HepG2 (cell line): Measurements from ENCODE around the gene ITGAE. TPM values are rescaled to one million over a fixed set of nuclear protein-coding genes. Genes with fewer than 3 reads are reported as not detected.

Experiments used
- CCDC6 ChIP-seq: sonication (generic); formaldehyde crosslinking; IDR thresholded peaks from 2 replicates; pipeline ENCODE4 v1.8.1; 2022; ENCODE audit warnings: mild to moderate bottlenecking, missing genetic modification reagents, moderate library complexity
- MED13 ChIP-seq: sonication (generic); formaldehyde crosslinking; IDR thresholded peaks from 2 replicates; pipeline ENCODE4 v1.5.0; 2020; ENCODE audit warnings: missing genetic modification reagents
- MLXIP ChIP-seq: sonication (generic); formaldehyde crosslinking; IDR thresholded peaks from 2 replicates; pipeline ENCODE4 v1.9.0; 2021; ENCODE audit warnings: missing genetic modification reagents, borderline replicate concordance
- RBAK ChIP-seq: sonication (generic); formaldehyde crosslinking; IDR thresholded peaks from 2 replicates; pipeline ENCODE4 v1.5.1; 2020; ENCODE audit warnings: mild to moderate bottlenecking, missing genetic modification reagents
- RERE ChIP-seq: IDR thresholded peaks from 2 replicates; pipeline ENCODE4 v1.6.1; 2016; ENCODE audit warnings: low read depth, missing genetic modification reagents, missing compliant biosample characterization
- ZNF30 ChIP-seq: sonication (generic); formaldehyde crosslinking; IDR thresholded peaks from 2 replicates; pipeline ENCODE4 v1.5.0; 2020; ENCODE audit warnings: mild to moderate bottlenecking, missing genetic modification reagents
- ZNF607 ChIP-seq: sonication (generic); formaldehyde crosslinking; IDR thresholded peaks from 2 replicates; pipeline ENCODE4 v1.5.1; 2020; ENCODE audit warnings: missing genetic modification reagents, mild to moderate bottlenecking, borderline replicate concordance
- polyA plus RNA-seq, 8 experiments: library from polyadenylated mRNA; depleted of rRNA in 3 of 8; stranded (reverse) in 7 of 8; unstranded in 1 of 8; fragments of >200 nt; fragmentation: Illumina TruSeq in 4 of 8; extraction: Trizol in 4 of 8; gene quantifications; 2 replicates each; pipeline versions ENCODE4 v1.2.1 to v1.2.3, GENCODE V29; 2011 to 2016; ENCODE audit warnings: low read depth in 4 of 8, missing spikeins in 1 of 8, mixed read lengths in 1 of 8; ENCODE audit not compliant: insufficient read depth in 1 of 8
- total RNA-seq, 5 experiments: library from RNA; depleted of rRNA; stranded (reverse); fragments of >200 nt; fragmentation: Illumina TruSeq; extraction: Trizol; gene quantifications; 2 replicates each; pipeline ENCODE4 v1.2.3, GENCODE V29; 2016; ENCODE audit warnings: low read depth in 1 of 5
- TF ChIP-seq, protein P1 (sequence below): sonication (generic); formaldehyde crosslinking; IDR thresholded peaks from 2 replicates; pipeline ENCODE4 v1.4.0; 2020; ENCODE audit warnings: mild to moderate bottlenecking, missing genetic modification reagents
- TF ChIP-seq, protein P2 (sequence below): sonication (generic); formaldehyde crosslinking; IDR thresholded peaks from 2 replicates; pipeline ENCODE4 v1.9.0; 2022; ENCODE audit warnings: missing genetic modification reagents, mild to moderate bottlenecking, borderline replicate concordance
- TF ChIP-seq, protein P3 (sequence below): sonication (generic); formaldehyde crosslinking; conservative IDR thresholded peaks from 2 replicates; pipeline ENCODE4 v1.4.0; 2020; ENCODE audit warnings: mild to moderate bottlenecking, missing genetic modification reagents, moderate library complexity

The ITGAE gene
- total and polyA plus RNA-seq, 2 of the 13 experiments (the other 11 are each of a cell fraction or from before 2014, with no cell fraction given), result 42.3 to 49.0 TPM

DNA sequence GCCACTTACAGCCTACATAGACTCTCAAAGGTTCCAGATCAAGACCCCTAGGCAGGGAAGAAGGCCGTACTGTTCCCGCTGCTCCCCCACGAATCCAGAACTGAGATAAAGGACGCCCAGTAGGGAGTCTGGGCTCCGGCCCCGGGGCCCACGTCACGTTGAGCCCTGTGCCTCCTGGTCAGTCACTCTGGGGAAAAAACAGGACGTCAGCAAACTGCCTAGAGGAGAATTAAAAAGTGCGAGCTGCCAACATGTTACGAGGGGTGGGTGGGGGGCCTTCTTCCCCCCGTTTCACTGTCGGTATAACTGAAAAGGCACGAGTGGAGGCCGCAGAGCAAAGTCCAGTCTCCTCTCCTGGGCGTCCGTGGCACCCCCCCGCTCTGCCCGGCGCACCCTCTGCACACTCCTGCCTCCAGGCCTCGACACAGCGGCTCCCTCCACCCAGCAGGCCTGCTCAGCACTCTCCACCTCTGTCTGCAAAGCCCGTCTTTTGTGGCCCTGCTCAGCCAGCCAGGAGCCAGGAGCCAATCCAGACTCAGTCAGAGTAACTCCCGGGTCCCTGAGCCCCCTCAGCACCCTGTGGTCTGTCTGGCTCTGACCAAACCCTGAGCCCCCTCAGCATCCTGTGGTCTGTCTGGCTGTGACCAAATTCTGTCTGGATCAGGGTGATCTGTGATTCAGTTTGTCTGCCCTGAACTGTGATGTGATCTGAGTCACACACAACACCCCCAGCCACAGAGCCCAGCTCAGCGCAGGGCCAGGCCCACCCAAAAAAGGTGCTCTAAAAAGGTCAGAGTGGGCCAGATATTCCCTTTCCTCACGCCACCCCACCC is 6.2 kb downstream of the ITGAE start (continued):
- TF ChIP-seq RERE (CRISPR knock-in tag) (0 out of 2 replicates have a peak, but pooled peaks have one; percentile 9), CCDC6 (CRISPR knock-in tag) (peak; percentile 74; the same call in 1 of the 2 replicates), MED13 (CRISPR knock-in tag) (0 out of 2 replicates have a peak, but pooled peaks have one; percentile 62), ZNF30 (CRISPR knock-in tag) (no peak), ZNF607 (CRISPR knock-in tag) (0 out of 2 replicates have a peak, but pooled peaks have one; percentile 41), MLXIP (CRISPR knock-in tag) (no peak), RBAK (CRISPR knock-in tag) (no peak)
- TF ChIP-seq, protein P1, sequence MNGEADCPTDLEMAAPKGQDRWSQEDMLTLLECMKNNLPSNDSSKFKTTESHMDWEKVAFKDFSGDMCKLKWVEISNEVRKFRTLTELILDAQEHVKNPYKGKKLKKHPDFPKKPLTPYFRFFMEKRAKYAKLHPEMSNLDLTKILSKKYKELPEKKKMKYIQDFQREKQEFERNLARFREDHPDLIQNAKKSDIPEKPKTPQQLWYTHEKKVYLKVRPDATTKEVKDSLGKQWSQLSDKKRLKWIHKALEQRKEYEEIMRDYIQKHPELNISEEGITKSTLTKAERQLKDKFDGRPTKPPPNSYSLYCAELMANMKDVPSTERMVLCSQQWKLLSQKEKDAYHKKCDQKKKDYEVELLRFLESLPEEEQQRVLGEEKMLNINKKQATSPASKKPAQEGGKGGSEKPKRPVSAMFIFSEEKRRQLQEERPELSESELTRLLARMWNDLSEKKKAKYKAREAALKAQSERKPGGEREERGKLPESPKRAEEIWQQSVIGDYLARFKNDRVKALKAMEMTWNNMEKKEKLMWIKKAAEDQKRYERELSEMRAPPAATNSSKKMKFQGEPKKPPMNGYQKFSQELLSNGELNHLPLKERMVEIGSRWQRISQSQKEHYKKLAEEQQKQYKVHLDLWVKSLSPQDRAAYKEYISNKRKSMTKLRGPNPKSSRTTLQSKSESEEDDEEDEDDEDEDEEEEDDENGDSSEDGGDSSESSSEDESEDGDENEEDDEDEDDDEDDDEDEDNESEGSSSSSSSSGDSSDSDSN, result 0 out of 2 replicates have a peak, but pooled peaks have one; percentile 12
- TF ChIP-seq, protein P2, sequence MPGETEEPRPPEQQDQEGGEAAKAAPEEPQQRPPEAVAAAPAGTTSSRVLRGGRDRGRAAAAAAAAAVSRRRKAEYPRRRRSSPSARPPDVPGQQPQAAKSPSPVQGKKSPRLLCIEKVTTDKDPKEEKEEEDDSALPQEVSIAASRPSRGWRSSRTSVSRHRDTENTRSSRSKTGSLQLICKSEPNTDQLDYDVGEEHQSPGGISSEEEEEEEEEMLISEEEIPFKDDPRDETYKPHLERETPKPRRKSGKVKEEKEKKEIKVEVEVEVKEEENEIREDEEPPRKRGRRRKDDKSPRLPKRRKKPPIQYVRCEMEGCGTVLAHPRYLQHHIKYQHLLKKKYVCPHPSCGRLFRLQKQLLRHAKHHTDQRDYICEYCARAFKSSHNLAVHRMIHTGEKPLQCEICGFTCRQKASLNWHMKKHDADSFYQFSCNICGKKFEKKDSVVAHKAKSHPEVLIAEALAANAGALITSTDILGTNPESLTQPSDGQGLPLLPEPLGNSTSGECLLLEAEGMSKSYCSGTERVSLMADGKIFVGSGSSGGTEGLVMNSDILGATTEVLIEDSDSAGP (CRISPR knock-in tag), result no peak; the same call in 1 of the 2 replicates
- TF ChIP-seq, protein P3, sequence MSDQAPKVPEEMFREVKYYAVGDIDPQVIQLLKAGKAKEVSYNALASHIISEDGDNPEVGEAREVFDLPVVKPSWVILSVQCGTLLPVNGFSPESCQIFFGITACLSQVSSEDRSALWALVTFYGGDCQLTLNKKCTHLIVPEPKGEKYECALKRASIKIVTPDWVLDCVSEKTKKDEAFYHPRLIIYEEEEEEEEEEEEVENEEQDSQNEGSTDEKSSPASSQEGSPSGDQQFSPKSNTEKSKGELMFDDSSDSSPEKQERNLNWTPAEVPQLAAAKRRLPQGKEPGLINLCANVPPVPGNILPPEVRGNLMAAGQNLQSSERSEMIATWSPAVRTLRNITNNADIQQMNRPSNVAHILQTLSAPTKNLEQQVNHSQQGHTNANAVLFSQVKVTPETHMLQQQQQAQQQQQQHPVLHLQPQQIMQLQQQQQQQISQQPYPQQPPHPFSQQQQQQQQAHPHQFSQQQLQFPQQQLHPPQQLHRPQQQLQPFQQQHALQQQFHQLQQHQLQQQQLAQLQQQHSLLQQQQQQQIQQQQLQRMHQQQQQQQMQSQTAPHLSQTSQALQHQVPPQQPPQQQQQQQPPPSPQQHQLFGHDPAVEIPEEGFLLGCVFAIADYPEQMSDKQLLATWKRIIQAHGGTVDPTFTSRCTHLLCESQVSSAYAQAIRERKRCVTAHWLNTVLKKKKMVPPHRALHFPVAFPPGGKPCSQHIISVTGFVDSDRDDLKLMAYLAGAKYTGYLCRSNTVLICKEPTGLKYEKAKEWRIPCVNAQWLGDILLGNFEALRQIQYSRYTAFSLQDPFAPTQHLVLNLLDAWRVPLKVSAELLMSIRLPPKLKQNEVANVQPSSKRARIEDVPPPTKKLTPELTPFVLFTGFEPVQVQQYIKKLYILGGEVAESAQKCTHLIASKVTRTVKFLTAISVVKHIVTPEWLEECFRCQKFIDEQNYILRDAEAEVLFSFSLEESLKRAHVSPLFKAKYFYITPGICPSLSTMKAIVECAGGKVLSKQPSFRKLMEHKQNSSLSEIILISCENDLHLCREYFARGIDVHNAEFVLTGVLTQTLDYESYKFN (CRISPR knock-in tag), result peak; percentile 82
